HL-60/S4 (cell line): ENCODE measurements around the gene PRR18.

Source experiments
- in situ Hi-C: fragments of 300-500 bp; cut with MboI; formaldehyde crosslinking; loops from 2 replicates; pipeline ENCODE4 v1.14.3; 2022; ENCODE audit warnings: low sequenced_read_pairs

The PRR18 gene

GRCh38 chr6:166334878-166335277 lies 26.7 kb upstream of the PRR18 start:
- in situ Hi-C loops, result no loop called here

- in situ Hi-C loops, result no loop called here
These were observed 25.2 kb upstream of the PRR18 start for GRCh38 chr6:166333172-166333995.

- in situ Hi-C loops, result no loop called here
These were observed 23.6 kb upstream of the PRR18 start for GRCh38 chr6:166331503-166332415.

DNA sequence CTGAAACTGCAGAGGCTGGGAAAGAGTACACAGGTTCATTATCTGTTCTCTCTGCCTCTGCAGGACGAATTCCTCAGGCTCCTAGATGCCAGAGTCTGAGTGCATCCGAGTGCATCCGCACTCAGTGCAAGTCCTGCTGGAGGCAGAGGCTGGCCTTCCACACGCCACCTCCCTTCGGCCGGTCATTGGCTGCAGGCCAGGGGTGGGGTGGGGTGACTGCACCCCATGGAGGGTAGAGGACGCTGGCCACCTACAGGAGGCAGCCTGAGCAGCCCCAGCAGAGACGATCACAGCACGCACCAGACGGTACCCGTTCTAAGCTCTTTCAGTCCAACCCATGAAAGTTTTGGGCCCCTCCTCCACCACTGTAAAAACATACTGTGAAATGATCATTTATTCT lies 22.4 kb upstream of the PRR18 start:
- in situ Hi-C loops, result no loop called here

DNA sequence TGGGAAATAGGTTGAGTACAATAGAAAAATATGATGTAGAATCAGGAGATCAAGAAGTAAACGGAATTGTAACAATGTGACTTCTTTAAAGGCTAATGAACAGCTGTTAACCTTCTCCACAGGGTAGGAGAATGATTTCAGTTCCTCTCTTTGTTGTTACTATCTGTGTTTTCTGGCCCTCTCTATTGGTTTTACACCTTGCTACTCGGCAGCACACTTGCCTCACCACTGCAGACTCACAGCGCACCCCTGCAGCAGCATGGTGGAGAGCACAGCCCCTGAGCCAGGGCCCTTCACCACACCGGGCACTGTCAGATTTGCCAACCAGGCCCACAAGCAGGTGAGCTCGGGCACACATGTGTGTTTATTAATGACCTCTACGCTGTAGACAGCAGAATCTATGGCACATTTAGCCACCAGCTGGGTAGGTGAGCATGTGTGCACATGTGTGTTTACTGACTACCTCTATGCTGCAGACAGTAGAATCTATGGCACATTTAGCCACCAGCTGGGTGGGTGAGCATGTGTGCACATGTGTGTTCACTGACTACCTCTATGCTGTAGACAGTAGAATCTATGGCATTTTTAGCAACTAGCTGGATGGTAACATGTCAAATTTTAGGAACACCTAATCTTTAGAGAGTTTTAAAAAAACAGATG lies 17.3 kb upstream of the PRR18 start:
- in situ Hi-C loops, result no loop called here

DNA sequence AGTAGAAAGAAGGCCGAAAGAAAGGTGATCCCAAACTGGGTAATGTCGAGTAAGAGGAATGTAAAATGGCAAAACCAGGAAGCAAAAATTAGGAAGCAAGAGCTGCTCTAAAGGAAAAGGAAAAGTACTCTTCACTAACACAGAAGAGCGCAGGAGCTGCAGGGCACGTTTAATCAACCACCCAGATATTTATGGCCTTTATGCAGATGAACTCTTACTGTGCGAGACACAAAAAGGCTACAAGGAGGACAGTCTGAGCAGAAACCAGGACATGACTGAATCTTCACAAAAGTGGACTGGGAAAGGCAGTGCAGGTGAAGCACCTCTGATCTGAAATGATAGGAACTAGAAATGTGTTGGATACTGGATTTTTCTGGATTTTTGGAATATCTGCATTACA lies 15.2 kb upstream of the PRR18 start:
- in situ Hi-C loops, result no loop called here

DNA sequence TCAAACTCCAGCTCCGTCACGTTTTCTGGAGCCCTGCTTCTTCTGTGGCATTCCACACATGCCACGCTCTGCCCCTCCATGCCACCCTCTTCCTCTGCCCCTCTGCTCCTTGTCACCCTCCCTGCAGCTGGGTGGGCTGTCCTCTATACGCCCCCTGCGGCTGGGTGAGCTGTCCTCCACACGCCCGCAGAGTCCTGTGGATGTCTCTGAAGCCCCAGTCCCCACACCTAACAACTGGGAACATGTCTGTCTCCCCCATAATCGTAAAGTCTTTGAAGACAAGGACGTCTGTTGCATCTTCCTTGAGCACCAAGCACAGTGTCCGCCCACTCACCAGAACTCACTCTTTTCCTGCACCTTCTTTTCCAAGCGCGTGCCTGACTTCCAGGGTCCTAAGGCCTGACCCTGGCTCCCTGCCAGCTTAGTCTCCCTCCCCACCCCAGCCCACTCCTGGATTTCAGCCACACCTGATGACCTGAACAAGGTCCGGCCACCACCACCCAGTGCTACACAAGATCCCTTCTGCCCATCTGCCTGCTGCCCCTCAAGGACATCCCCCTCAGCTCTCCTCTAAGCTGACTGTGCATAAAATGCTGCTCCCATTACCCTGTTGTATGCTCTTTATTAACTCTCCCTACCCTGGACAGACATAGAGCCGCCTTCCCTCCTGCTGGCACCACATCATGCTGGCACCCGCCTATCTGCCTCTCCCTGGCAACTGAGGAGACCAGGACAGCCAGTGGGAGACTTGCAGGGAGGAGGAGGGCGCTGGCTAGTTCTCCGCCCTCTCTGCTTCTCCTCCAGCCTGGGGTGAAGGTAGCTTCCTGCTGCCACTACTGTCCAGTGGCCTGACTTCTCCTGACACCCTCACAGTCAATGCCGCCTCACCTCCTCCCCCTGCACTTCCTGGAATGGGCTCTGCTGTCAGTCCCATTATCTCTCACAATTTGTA lies 10.7 kb upstream of the PRR18 start:
- in situ Hi-C loops, result no loop called here

- in situ Hi-C loops, result no loop called here
These were observed 10.0 kb upstream of the PRR18 start for GRCh38 chr6:166318227-166318626.

DNA sequence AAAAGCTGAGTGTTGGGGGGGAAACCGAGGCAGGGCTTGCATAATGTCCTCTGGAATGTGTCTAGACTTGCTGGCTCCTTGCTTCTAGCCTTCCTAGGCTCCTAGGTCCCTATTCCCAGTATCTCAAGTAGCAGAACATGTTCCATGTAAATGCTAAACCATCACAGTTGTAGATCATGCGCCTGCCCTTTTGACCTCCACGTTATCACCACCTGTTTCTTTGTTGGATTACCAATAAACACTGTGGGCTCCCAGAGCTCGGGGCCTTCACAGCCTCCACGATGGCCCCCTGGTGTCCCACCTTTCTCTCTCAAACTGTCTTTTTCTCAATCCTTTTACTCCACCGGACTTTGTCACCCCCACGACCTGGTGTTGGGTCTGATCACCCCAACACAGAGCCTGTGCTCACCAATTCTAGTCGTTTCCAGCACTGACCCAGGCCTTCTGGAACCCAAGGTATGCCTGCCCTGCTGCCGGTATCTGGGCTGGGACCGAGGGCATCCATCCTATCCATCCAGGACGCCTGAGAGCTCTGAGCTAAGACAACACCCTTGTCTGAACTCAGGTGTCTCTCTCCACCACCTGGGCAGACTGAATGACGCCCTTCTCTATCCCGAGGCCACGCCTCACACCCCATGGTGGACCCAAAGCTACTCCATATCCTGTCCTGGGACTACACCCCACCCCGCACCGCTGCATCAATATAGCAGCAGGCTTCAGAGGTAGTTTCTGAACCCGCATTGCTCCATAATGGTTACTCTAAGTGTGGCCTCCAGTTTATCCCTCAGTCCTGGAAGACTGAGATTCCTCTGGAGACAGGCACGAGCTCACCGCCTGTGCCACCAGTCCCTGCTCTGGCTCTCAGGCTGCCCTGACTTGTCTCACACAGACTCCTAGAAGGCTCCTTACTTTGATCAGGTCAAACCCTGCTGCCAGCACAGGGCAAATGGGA lies 9.3 kb upstream of the PRR18 start:
- in situ Hi-C loops, result no loop called here

DNA sequence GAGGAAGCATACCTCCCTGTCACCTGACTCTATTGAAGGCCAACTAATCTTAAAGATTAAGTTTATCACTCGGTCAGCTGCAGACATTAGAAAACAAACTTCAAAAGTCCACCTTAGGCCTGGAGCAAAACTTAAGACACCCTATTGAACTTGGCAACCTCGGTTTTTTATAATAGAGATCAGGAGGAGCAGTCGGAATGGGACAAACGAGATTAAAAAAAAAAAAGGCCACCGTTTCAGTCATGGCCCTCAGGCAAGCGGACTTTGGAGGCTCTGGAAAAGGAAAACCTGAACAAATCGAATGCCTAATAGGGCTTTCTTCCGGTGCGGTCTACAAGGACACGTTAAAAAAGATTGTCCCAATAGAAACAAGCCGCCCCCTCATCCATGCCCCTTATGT lies 7.2 kb upstream of the PRR18 start:
- in situ Hi-C loops, result no loop called here

DNA sequence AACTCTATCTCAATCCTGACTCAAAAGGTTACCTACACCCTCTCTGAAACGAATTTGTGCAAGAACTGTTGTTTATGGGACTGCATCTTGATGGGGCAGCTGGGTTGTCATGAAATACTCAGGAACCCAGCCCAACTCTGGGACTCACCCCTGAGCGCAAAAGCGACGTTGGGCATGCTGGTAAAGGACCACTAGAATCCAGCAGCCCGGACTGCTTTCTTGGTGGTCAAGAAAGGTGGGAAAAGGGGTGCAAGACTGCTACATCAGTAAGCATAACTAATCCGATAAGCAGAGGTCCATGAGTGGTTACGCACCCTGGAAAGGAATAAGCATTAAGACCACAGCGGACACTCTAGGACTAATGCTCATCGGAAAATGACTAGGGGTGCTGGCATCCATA lies 6.3 kb upstream of the PRR18 start:
- in situ Hi-C loops, result no loop called here

- in situ Hi-C loops, result no loop called here
These were observed 5.3 kb upstream of the PRR18 start for GRCh38 chr6:166313255-166314070.

DNA sequence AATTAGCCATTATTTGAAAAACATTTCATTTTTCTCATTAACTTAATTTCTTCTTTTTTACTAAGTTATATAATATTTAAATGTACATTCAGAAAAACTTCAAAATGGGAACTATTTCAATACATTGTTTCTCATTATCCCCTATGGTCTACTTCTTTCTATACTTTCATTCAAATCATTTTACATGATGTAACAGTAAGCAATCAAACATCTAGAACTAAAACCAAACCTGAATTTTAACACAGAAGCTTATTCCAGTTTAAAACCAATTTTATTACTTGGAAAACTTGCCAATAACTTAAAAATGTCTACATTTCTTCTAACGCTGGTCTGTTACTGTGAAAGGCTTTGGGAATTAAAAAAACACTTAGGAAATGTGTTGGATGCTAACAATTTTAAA lies 4.6 kb upstream of the PRR18 start:
- in situ Hi-C loops, result no loop called here

DNA sequence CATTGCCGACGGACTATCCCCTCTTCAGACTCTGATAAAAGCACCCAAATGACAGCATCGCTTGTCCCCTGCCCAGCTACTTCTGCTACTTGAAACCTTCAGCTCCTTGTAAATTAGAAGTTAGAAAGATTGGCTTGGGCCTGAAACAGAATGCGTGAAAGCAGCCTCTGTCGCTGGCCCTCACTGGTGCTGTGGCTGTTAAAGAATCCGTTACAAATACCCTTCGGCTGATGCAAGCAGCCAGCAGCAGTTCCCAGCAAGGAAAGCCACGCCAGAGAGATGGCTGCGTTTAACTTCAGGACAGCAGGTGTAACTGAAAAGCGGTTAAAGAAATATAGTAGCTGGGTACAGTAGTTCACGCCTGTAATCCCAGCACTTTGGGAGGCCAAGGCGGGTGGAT lies 2.4 kb upstream of the PRR18 start:
- in situ Hi-C loops, result no loop called here

DNA sequence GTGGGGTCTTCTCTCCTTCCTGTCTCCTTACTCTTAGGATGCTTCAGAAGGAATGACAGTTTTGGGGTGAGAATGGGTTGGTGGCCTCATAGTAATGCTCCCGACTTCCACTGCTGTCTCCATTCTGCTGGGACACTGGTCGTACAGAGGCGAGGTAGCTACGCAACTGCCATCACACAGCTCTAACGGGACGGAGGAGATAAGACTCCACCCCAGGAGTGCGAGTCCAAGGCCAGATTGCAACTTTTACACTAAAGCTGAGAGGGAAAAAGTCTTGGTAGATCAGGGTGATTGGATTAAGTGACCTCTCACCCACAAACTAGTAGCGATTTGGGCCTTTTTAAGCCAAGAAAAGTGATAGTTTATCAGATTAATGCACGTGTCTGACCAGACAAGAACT lies 1.8 kb upstream of the PRR18 start:
- in situ Hi-C loops, result no loop called here

- in situ Hi-C loops, result no loop called here
These were observed 787 bp upstream of the PRR18 start for GRCh38 chr6:166308769-166309589.
